OCI-M2 (cell line): ENCODE measurements around the gene MCU.

Experiments
- DNase-seq: peaks from one replicate; lab custom pipeline; 2025; ENCODE audit not compliant: unreplicated experiment; lab: John Stamatoyannopoulos, UW

The MCU gene

GRCh38 chr10:72935361-72935760, 243.4 kb downstream of the MCU start:
- no peak for DNase-seq
